GM19372 (cell line): ENCODE results near the gene ASB18.
"Not testable (repeated sequence)": the region's sequence is repeated elsewhere in the genome, so short reads cannot be mapped to it uniquely, and the experiment has no call there.

Experiments
- ATAC-seq: cut with Tn5 transposase; IDR thresholded peaks from one replicate; pipeline ENCODE4 v1.9.1; 2021; ENCODE audit warnings: mild to moderate bottlenecking, low read depth, moderate library complexity; ENCODE audit not compliant: unreplicated experiment

Gene ASB18, protein sequence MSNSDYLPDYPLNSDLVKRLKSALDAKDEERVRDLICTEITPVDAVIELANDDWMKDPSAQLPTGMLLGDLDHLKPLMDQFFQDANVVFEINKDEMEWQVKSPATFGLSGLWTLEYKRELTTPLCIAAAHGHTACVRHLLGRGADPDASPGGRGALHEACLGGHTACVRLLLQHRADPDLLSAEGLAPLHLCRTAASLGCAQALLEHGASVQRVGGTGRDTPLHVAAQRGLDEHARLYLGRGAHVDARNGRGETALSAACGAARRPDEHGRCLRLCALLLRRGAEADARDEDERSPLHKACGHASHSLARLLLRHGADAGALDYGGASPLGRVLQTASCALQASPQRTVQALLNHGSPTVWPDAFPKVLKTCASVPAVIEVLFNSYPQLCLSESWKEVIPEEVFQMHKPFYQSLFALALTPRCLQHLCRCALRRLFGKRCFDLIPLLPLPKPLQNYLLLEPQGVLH

DNA sequence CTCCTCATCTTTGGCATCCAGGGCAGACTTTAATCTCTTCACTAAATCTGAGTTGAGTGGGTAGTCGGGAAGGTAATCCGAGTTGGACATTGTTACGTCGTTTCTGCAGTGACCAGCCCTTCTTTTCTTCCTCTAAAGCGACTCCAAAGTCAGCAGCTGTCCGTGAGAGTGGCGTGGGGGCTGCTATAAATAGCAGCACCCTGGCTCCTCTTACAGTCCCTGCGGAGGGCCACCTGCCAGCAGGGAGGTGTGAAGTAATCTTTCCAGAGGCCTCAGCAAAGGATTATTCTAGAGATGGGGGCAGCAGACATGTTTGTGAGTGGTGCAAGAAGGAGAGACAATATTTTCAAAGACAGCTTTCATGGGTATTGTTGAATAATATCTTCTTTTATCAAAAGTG, at the start of gene ASB18:
Gene ASB18, minus strand, starts transcription at position 151 of the 400 bp plus-strand sequence. Its CDS starts 61 bp downstream, at position 90.
- ATAC-seq: no peak

- no peak for ATAC-seq
These were observed 47.1 kb upstream of the ASB18 start for GRCh38 chr2:236311286-236311685.

GRCh38 chr2:236309669-236310029, 45.4 kb upstream of the ASB18 start:
- ATAC-seq: no peak

- no peak for ATAC-seq
These were observed 44.9 kb upstream of the ASB18 start for GRCh38 chr2:236308855-236309668.

DNA sequence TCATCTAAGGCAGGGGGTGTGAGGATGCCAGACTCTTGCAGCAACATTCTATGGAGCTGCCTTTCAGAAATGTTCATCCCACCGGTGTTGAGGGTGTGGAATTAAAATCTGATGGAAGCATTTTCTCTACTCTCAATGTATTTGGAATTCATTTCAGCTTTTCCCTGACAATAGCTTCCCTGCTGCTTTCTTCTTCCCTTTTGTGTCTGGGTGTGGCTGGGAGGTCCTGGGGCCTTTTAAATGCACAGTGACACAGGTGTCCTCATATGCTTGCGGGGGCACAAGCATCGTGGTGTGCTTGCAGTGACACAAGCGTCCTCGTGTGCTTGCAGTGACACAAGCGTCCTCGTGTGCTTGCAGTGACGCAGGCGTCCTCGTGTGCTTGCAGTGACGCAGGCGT, 43.4 kb upstream of the ASB18 start:
- ATAC-seq: no peak

DNA sequence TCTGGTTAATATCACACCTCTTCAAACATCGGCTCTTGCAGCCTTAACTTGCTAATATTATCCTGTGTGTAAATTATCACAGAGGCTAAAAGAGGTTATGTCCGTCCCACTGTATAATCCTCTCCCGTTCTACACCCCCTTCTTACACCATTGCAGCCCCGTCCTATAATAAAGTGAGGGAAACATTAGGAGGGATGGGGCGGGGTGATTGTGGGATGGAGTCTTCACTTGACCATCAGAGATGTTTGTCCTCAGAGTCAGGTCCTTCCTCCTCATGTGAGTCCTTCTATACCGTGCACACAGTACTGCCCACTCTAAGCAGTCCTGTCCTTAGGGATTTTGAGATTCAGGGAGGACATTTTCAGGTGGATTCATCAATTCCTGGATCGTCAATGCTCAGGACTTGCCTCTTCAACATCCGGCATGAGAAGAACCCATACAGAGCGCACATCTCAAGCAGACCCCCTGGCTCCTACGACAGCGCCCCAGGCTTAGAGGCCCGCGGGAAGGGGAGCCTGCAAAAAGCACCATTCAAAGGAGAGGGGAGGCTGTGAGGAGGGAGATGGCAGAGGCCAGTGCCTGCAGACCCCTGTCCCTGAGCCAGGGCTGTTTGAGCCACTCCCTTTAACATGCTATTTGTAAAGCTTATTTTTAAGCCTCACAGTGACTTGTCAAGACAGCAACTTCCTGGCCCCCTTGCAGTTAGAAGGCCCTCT, 42.8 kb upstream of the ASB18 start:
- ATAC-seq: no peak

DNA sequence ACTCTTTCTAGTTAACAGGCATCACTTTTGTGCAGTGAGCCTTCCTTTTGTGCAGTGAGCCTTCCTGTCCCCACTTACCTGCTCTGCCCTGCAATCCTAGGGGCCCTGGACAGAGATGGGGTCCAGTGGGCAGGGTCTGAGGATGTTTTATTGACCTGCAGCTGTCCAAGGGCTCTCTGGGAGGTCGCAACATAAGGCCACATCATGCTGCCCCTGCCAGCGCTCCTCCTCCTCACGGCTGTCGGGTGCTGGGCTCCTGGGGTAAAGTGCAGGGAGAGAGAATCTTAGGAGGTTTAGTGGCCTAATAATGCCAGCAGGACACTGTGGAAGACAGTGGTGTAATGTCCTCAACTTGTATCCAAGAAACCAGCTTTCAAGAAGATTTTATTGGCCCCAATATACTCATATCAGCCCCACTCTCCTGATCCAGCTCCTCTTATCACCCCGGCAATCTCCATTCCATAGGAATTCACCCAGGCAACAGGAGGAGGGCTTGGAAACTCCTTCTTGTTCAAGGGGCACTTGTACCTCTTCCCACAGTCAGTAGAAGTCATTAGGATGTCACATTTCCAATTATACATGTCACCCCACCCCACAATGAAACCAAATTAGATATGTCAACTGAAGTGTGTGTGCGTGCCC, 41.9 kb upstream of the ASB18 start:
- ATAC-seq: no peak

- no peak for ATAC-seq
These were observed 41.3 kb upstream of the ASB18 start for GRCh38 chr2:236305531-236305930.

DNA sequence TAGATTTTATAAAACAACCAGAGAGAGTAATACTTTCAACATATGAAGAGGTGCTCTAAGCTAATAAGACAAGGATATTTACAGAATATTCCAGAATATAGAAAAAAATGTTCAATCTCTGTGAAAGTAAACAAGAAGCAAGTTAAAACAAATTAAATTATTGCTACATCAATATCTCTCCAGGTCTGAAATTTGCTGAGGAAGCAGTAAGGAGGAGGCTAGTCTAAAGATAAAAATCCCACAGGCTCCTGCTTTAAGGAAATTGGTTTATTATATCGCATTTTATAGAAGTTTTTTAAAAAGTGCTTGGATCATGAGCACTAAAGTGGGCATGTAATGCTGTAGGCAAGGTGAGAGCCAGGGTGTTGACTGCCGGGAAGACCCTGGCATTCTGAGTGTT, 39.7 kb upstream of the ASB18 start:
- no peak for ATAC-seq

GRCh38 chr2:236302555-236302954, 38.3 kb upstream of the ASB18 start:
- no peak for ATAC-seq

- no peak for ATAC-seq
These were observed 34.8 kb upstream of the ASB18 start for GRCh38 chr2:236298924-236299475.

DNA sequence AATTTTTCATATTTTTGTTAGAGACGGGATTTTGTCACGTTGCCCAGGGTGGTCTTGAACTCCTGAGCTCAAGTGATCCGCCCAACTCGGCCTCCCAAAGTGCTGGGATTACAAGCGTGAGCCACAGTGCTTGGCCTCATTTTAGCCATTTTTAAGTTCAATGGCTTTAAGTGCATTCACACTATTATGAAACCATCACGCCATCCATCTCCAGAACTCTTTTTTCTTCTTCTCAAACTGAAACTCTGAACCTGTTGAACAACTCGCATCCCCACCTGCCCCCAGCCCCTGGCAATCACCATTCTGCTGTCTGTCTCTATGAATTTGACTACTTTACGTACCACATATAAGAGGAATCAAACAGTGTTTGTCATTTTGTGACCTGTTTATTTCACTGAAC, 31.3 kb upstream of the ASB18 start:
- ATAC-seq: no peak

DNA sequence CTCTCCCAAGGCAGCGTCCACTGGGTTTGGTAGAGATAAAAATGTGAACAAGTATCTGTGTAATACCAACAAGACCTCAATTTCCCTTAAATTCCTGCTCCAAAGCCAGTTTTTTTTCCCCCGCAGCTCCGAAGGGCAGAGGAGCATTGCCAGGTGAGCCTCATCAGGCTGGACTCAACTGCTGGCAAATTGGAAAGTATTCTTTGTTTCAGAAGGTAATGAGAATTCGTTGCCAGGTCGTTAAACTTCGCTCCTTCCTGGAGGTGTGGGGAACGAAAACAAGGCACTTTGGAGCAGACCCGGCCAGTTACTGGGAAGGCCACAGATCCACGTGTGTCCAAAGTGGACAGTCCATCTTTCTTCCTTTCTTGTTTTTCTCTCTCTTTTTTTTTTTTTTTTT, 30.4 kb upstream of the ASB18 start:
- ATAC-seq: no peak

DNA sequence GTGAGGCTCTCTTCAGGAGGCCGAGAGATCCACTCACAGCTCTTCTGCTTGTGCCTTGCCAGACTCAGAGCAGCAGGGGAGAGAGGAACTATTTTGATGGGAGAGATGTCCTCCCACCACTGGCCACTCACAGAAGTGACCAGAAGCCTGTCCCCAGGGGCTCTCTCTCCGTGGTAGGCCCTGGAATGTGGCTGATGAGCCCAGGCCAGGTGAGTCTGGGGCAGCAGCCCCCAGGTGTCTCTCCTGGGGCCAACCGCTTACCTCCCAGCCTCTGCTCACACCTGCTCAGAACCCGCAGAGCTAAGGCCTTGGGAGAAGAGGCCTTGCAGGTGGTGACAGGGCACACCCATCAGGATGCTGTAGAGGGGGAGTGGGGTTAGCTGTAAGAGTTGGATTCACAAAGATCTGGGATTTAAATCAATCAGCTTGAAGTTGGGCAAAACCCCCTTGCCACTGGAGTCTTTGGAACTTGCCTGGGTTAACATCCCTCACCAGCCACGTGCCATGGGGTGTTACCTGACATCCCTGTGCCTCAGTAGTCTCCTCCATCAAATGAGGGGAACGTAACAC, 29.1 kb upstream of the ASB18 start:
- no peak for ATAC-seq

GRCh38 chr2:236291911-236292310, 27.7 kb upstream of the ASB18 start:
- no peak for ATAC-seq

- ATAC-seq: no peak
These were observed 27.3 kb upstream of the ASB18 start for GRCh38 chr2:236291476-236291875.

- ATAC-seq: no peak
These were observed 26.7 kb upstream of the ASB18 start for GRCh38 chr2:236290742-236291425.

GRCh38 chr2:236289766-236290462, 25.7 kb upstream of the ASB18 start:
- no peak for ATAC-seq

DNA sequence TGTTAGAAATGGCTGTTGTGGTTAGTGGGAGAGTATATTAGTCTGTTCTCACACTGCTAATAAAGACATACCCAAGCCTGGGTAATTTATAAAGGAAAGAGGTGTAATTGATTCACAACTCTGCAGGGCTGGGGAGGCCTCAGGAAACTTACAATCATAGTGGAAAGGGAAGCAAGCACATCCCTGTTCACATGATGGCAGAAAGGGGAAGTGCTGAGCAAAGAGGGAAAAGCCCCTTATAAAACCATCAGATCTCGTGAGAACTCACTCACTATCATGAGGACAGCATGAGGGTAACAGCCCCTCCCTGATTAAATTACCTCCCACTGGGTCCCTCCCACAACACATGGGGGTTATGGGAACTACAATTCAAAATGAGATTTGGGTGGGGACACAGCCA, 24.2 kb upstream of the ASB18 start:
- ATAC-seq: not testable (repeated sequence)
